NCI-H748 (cell line): ENCODE results near the gene ANO8.
"Not testable (repeated sequence)": the region's sequence is repeated elsewhere in the genome, so short reads cannot be mapped to it uniquely, and the experiment has no call there.

Source experiments
- DNase-seq: peaks from one replicate; lab custom pipeline; 2025; ENCODE audit not compliant: unreplicated experiment; lab: John Stamatoyannopoulos, UW

The ANO8 gene

GRCh38 chr19:17311455-17312188, 23.0 kb downstream of the ANO8 start:
- DNase-seq: no peak

GRCh38 chr19:17309965-17310461, 24.6 kb downstream of the ANO8 start:
- no peak for DNase-seq

- DNase-seq: peak; percentile 99
These were observed 25.3 kb downstream of the ANO8 start, which contains the start of gene DDA1 for GRCh38 chr19:17309198-17309964. Gene DDA1, plus strand, starts transcription at chr19:17309563. Its CDS starts 92 bp downstream, at chr19:17309655.

GRCh38 chr19:17307876-17308377, 26.7 kb downstream of the ANO8 start:
- DNase-seq: no peak

- peak; percentile 42 for DNase-seq
These were observed 28.4 kb downstream of the ANO8 start for GRCh38 chr19:17306285-17306714.

- DNase-seq: peak; percentile 99
These were observed 29.0 kb downstream of the ANO8 start, which contains the start of gene MRPL34 for GRCh38 chr19:17305517-17306284. Gene MRPL34, plus strand, starts transcription at chr19:17305872. Its CDS starts 21 bp downstream, at chr19:17305893.

- DNase-seq: no peak
These were observed 29.5 kb downstream of the ANO8 start for GRCh38 chr19:17305216-17305516.

GRCh38 chr19:17304386-17305215, 30.1 kb downstream of the ANO8 start:
- DNase-seq: no peak

GRCh38 chr19:17303940-17304267, 30.8 kb downstream of the ANO8 start:
- no peak for DNase-seq

- peak; percentile 94 for DNase-seq
These were observed 31.3 kb downstream of the ANO8 start, which contains the start of gene ABHD8 for GRCh38 chr19:17303167-17303939. Gene ABHD8, minus strand, starts transcription at chr19:17303425. Its CDS starts 1,809 bp downstream, at chr19:17301616.

- no peak for DNase-seq
These were observed 32.1 kb downstream of the ANO8 start for GRCh38 chr19:17302391-17303166.

- DNase-seq: no peak
These were observed 33.5 kb downstream of the ANO8 start for GRCh38 chr19:17300992-17301619.

- no peak for DNase-seq
These were observed 37.7 kb downstream of the ANO8 start for GRCh38 chr19:17296976-17297375.

GRCh38 chr19:17296273-17296672, 38.4 kb downstream of the ANO8 start:
- DNase-seq: no peak

- DNase-seq: not testable (repeated sequence)
These were observed 39.1 kb downstream of the ANO8 start for GRCh38 chr19:17295551-17295950.

- no peak for DNase-seq
These were observed 40.4 kb downstream of the ANO8 start for GRCh38 chr19:17294051-17294891.

GRCh38 chr19:17293605-17294004, 41.0 kb downstream of the ANO8 start:
- DNase-seq: no peak
